PC-9 (cell line): ENCODE measurements around the gene SERTAD2.

ENCODE experiments used
- CTCF ChIP-seq: fragments of 200-600 bp; sonication (generic); conservative IDR thresholded peaks from 2 replicates; pipeline ENCODE4 v1.6.1; 2017; ENCODE audit warnings: mixed run types, antibody characterized with exemption, mild to moderate bottlenecking, moderate library complexity
- EZH2 ChIP-seq: fragments of 200-600 bp; sonication (generic); IDR thresholded peaks from 2 replicates; pipeline ENCODE4 v1.8.0; 2017; ENCODE audit warnings: antibody characterized with exemption, low read depth

- no peak for TF ChIP-seq CTCF
- no peak for TF ChIP-seq EZH2
Observed at GRCh38 chr2:64668542-64668941, 14.8 kb upstream of the SERTAD2 start.
